Coronary artery (tissue), 2 donors: Measurements from ENCODE around the gene KRTAP10-9.

Experiments used
- DNase-seq: peaks from one replicate; pipeline ENCODE4 v3.0.0-alpha.2; 2017; ENCODE audit warnings: low spot score
- H3K27ac ChIP-seq, 2 donors: fragments of 200-600 bp; sonication (generic); one replicate each; pipeline ENCODE4 v1.5.1; 2016 to 2019
- H3K4me3 ChIP-seq: fragments of 200-600 bp; sonication (generic); 2 replicates; pipeline ENCODE4 v1.5.1; 2016; ENCODE audit warnings: mild to moderate bottlenecking, moderate library complexity
- TF ChIP-seq, protein P1 (sequence below): fragments of 200-600 bp; sonication (generic); IDR thresholded peaks from one replicate; pipeline ENCODE4 v1.5.1; 2019; ENCODE audit warnings: antibody characterized with exemption

KRTAP10-9 gene

DNA sequence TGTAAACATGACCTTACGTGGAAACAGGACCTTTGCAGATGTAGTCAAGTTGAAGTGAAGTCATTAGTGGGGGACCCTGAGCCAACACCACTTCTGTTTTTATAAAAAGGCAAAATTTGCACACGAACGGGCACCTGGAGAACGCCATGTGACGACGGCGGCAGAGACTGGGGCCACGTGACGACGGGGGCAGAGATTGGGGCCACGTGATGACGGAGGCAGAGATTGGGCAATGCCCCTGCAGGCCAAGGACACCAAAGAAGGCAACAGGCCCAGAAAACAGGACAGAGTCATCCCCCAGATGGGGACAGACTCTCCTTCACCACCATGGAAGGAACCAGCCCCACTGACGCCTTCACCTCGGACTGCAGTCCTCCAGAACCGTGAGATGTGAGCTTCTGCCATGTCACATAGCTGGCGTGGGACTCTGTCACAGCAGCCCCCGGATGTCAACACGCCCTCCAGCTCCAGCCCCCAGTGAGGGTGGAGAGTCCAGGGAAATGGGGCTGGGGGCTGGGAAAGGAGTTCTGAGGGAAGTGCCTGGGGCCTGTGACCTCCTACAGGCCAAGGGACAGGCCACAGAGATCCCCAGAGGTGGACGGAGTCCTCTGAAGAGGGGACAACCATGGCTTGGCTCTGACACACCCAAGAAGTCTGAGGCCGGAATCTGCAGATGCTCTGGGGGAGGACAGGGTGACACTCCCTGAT lies 23.5 kb downstream of the KRTAP10-9 start:
- Histone ChIP-seq H3K4me3 (no peak overlapping the region), H3K27ac (no peak overlapping the region)
- no peak for DNase-seq
- TF ChIP-seq, protein P1, sequence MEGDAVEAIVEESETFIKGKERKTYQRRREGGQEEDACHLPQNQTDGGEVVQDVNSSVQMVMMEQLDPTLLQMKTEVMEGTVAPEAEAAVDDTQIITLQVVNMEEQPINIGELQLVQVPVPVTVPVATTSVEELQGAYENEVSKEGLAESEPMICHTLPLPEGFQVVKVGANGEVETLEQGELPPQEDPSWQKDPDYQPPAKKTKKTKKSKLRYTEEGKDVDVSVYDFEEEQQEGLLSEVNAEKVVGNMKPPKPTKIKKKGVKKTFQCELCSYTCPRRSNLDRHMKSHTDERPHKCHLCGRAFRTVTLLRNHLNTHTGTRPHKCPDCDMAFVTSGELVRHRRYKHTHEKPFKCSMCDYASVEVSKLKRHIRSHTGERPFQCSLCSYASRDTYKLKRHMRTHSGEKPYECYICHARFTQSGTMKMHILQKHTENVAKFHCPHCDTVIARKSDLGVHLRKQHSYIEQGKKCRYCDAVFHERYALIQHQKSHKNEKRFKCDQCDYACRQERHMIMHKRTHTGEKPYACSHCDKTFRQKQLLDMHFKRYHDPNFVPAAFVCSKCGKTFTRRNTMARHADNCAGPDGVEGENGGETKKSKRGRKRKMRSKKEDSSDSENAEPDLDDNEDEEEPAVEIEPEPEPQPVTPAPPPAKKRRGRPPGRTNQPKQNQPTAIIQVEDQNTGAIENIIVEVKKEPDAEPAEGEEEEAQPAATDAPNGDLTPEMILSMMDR, result no peak

DNA sequence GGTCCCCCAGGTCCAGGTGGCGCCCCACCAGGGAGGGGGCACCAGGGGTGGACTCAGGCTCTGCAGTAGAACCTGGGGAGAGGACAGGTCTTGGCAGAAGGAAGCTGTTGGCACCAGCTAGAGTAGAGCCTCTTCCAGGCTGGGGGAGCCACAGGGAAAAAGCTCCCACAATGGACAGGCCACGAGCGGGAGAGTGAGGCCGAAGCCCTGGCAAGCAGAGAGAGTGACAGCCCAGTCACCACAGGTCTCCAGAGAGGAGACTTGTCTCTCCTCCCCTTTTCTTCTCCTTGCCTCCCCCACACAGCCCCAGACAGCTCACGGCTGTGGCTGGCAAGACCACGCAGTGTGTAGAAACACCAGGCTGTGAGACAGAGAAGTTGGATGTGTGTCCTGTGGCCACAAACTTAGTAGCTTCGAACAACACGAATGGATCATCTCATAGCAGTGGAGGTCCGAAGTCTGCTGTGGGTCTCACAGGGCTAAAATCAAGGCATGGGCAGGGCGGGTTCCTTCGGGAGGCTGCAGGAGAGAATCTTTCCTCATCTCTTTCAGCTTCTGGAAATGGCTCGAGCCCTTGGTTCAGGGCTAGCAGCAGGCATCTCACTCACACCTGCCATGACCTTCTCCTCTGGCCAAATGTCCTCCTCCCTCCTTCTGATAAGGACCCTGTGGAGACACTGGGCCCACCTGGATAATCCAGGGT lies 24.2 kb downstream of the KRTAP10-9 start:
- no peak for DNase-seq
- no peak overlapping the region for H3K4me3 ChIP-seq
- TF ChIP-seq, protein P1, result no peak
- H3K27ac ChIP-seq, result no peak overlapping the region

DNA sequence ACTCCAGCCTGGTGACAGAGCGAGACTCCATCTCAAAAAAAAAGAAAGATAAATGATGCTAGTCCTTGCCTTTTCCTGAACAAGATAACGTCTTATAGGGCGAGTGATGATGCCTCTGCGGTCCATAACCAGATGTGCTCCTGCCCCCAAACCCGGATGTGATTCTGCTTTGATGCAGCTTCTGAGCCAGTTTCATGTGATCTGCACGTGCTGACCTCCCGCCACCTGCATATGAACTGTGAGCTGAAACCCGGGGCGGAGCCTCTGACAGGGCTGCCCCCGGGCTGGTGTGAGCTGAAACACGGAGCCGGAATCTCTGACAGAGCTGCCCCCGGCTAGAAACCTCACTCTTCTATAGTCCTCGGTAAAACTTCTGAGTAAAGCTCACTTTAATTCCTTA lies 26.2 kb downstream of the KRTAP10-9 start:
- DNase-seq, result no peak
- TF ChIP-seq, protein P1, result no peak
- H3K4me3 ChIP-seq, result no peak overlapping the region
- H3K27ac ChIP-seq, result no peak overlapping the region

DNA sequence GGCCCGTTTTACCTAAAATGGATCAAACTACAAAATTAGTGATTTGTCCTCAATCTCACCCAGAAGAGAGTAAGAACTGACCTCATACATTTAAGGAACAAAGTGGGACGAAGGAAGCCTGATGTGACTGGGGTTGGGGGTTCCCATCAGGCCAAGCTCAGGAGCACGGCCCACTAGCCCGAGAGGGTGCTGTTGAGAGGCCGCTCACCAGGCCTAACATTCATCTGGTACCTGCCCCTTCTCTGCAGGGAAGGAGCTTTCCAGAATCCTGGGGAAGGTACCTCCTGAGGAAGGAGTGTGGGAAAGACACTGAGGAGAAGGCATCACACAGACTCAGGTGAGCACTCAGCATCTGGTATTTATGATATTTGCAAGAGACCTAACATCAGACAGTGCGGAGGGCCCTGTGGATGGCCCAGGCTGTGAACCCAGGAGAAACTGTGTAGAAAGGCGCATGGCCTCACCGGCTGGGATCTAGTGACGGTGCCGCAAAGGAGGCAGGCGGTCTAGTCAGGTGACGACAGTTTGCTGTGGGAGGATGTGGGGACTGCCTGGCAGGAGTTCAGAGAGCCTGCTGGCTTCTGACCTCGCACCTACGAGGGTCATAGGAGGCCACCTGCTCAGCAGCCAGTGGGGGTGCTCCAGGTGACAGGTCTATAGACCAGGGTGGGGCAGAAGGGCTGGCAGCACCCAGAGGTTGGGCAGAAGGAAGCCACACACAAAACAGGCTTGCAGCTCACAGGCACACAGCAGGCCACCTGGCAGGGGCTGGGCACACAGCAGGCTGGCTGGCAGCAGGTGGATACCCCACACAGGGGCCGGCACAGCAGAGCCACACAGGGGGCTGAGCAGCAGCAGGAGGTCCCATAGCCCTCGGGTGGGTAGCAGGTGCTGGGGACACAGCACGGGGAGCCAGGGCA lies 27.0 kb downstream of the KRTAP10-9 start:
- TF ChIP-seq, protein P1, result no peak
- DNase-seq, result no peak
- Histone ChIP-seq H3K27ac (no peak overlapping the region), H3K4me3 (no peak overlapping the region)

DNA sequence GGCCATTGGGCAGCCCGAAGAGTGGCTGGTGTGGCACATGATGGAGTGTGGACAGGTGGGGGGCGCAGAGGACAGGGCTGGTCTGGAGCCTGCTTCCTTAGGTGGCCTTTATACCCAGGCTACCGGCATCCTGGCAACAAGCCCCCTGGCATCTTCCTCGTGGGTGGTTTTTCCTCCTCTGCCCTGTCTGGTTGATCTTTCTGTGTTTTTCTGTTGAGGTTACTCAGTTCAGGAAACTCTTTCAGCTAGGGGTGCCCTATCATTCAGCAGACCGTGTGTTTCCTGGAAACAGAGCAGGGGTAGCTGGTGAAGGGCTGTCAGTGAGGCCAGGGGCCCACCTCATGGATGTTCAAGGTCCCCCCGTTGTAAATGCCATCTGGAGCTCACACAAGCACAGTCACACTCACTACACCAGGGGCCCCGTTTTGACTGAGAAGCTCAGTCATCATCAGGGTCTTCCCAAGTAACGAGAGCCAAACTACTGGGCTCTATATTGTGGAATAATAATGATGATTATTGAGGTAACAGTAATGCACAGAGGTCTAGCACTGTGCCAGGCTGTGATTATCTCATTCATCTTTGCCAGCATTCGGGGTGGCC lies 27.8 kb downstream of the KRTAP10-9 start, which contains the start of gene KRTAP12-4:
TSS of gene KRTAP12-4 (minus strand) at position 84 of the 600 bp plus-strand sequence. CDS start at position 39, 45 bp downstream.
- Histone ChIP-seq H3K27ac (no peak within 1 kb of the TSS), H3K4me3 (no peak within 1 kb of the TSS)
- TF ChIP-seq, protein P1, result no peak
- no peak for DNase-seq

DNA sequence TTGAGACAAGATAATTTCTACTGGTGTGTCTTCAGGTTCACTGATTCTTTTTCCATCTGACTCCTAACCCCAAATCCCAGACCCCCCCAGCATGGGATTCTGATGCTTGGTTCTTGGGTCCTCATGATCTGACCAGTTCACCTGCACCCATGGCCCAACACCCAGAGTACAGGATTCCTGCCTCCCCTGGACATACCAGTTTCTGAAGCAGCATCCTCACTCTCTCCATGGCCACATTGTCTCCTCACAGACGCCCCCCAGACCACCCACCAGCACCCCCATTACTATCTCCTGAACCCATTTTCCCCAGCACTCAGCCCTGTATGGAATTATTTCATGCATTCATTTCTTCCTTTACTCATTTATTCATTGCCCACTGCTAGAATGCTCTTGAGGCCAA lies 30.0 kb downstream of the KRTAP10-9 start:
- no peak overlapping the region for H3K27ac ChIP-seq
- no peak overlapping the region for H3K4me3 ChIP-seq
- no peak for DNase-seq
- TF ChIP-seq, protein P1, result no peak
